ENCODE data around the gene SHB.

Gene SHB

DNA sequence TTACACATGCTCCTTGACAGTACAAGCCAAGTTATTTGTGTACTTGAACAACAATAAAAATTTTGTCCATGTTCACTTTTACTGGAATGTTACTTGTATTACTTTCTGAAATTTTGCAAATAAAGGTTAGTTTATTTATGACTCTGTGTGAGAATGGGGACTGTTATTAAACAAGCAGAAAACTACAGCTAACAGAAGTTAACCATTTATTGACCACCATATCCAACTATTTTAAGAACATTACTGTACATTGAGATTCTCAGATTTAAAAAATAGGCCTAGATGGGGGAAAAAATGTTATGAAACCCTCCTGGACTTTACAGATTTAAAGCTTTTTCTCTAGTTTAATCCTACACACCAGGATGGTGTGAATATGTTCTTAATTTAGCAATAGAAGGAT lies 166.9 kb downstream of the SHB start:
- Histone ChIP-seq H3K23ac (ENCODE audit: low read length) (no peak overlapping the region), H4K8ac (ENCODE audit: low read depth, low read length) (no peak overlapping the region), H2BK120ac (ENCODE audit: insufficient read depth, low read length, poor library complexity) (no peak overlapping the region), H2BK5ac (ENCODE audit: low read depth, low read length, poor library complexity) (no peak overlapping the region), H3K4me3 (ENCODE audit: low read depth, low read length) (no peak overlapping the region), H2AK5ac (ENCODE audit: low read length) (no peak overlapping the region), H2BK12ac (ENCODE audit: low read length) (no peak overlapping the region), H4K91ac (ENCODE audit: low read depth, low read length) (no peak overlapping the region), H3K27me3 (ENCODE audit: insufficient read depth, low read length) (no peaks in the 10 kb centered on the region), H3K18ac (ENCODE audit: low read length) (no peak overlapping the region), H3K4me2 (ENCODE audit: low read length) (no peak overlapping the region), H4K12ac (ENCODE audit: low read depth, low read length) (no peak overlapping the region), H3K79me1 (ENCODE audit: low read length) (peaks cover 8% of the 10 kb centered on the region), H3K9me3 (ENCODE audit: insufficient read depth, low read depth, low read length) (no peaks in the 10 kb centered on the region), H3K4ac (ENCODE audit: low read depth, low read length) (no peak overlapping the region), H3K14ac (ENCODE audit: low read length) (no peak overlapping the region), H3K36me3 (ENCODE audit: control insufficient read depth in 1 of 2, insufficient read depth in 2 of 2, low read length in 2 of 2) (peaks cover 4 to 5% of the 10 kb centered on the region in 2 experiments), H3K9ac (ENCODE audit: low read length) (no peak overlapping the region), H2AFZ (ENCODE audit: insufficient read depth, low read length, poor library complexity) (no peak overlapping the region), H3K4me1 (ENCODE audit: control insufficient read depth in 1 of 2, insufficient read depth in 2 of 2, low read length in 2 of 2) (peaks cover 7 to 12% of the 10 kb centered on the region in 2 experiments), H3K79me2 (ENCODE audit: control insufficient read depth, insufficient read depth, low read length, poor library complexity) (peaks cover 4% of the 10 kb centered on the region), H3K27ac (ENCODE audit: low read depth, low read length) (no peak overlapping the region)
- no peak for DNase-seq

DNA sequence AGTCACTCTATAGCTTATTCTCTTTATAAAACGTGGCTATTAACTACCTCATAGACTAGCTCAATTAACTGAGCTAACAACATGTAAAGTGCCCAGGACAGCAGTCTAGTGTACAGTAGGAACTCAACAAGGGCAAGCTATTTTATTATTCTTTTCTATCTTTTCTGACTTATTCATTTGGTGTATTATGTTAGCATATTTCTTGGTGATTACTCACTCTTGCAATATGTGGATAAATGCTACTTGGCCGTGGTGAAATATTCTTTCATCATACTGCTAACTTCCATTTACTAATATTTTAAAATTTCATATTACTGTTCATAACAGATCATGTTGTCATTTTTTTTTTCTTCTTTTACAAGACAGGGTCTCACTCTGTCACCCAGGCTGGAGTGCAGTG lies 170.0 kb downstream of the SHB start:
- H3K18ac ChIP-seq (ENCODE audit: low read length), result no peak overlapping the region

DNA sequence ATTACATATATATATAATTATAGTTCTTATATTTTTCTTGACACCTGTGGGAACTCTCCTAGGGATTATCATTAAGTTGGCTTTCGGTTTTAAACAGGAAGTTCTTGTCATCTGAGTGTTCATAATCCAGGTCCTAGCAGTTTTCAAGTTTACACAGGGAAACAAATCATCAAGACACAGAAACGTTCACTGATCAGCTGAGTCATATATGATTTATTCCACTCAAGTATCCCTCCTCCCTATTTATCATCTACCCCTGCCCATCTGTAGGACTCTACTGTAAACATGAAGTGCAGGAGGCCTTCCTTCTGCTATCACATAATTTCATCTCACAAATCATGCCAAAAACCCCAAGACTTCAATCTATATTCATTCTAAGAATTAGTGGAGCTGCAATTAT lies 171.4 kb downstream of the SHB start:
- H2AK5ac ChIP-seq (ENCODE audit: low read length), result no peak overlapping the region
- no CpG with 5 or more reads among the region's 2 CpGs for WGBS (ENCODE audit: extremely low coverage, insufficient coverage, insufficient read length)

More for the DNA sequence above, 170.0 kb downstream of the SHB start:
- Histone ChIP-seq H3K14ac (ENCODE audit: low read length) (no peak overlapping the region), H3K4me2 (ENCODE audit: low read length) (no peak overlapping the region), H3K4me3 (ENCODE audit: low read depth, low read length) (no peak overlapping the region), H2AK5ac (ENCODE audit: low read length) (no peak overlapping the region), H2AFZ (ENCODE audit: insufficient read depth, low read length, poor library complexity) (no peak overlapping the region), H4K8ac (ENCODE audit: low read depth, low read length) (no peak overlapping the region), H2BK5ac (ENCODE audit: low read depth, low read length, poor library complexity) (no peak overlapping the region), H2BK120ac (ENCODE audit: insufficient read depth, low read length, poor library complexity) (no peak overlapping the region), H3K23ac (ENCODE audit: low read length) (no peak overlapping the region), H4K91ac (ENCODE audit: low read depth, low read length) (no peak overlapping the region), H3K79me2 (ENCODE audit: control insufficient read depth, insufficient read depth, low read length, poor library complexity) (peaks cover 4% of the 10 kb centered on the region), H3K9ac (ENCODE audit: low read length) (no peak overlapping the region), H4K12ac (ENCODE audit: low read depth, low read length) (no peak overlapping the region), H3K27me3 (ENCODE audit: insufficient read depth, low read length) (no peaks in the 10 kb centered on the region), H3K79me1 (ENCODE audit: low read length) (peaks cover 4% of the 10 kb centered on the region), H2BK12ac (ENCODE audit: low read length) (no peak overlapping the region), H3K4ac (ENCODE audit: low read depth, low read length) (no peak overlapping the region), H3K9me3 (ENCODE audit: insufficient read depth, low read depth, low read length) (no peaks in the 10 kb centered on the region), H3K36me3 (ENCODE audit: control insufficient read depth in 1 of 2, insufficient read depth in 2 of 2, low read length in 2 of 2) (peaks cover 15 to 20% of the 10 kb centered on the region in 2 experiments), H3K4me1 (ENCODE audit: control insufficient read depth in 1 of 2, insufficient read depth in 2 of 2, low read length in 2 of 2) (peaks cover 0 to 5% of the 10 kb centered on the region in 2 experiments), H3K27ac (ENCODE audit: low read depth, low read length) (no peak overlapping the region)
- no CpG with 5 or more reads among the region's 2 CpGs for WGBS (ENCODE audit: extremely low coverage, insufficient coverage, insufficient read length)
- DNase-seq, result no peak

DNA sequence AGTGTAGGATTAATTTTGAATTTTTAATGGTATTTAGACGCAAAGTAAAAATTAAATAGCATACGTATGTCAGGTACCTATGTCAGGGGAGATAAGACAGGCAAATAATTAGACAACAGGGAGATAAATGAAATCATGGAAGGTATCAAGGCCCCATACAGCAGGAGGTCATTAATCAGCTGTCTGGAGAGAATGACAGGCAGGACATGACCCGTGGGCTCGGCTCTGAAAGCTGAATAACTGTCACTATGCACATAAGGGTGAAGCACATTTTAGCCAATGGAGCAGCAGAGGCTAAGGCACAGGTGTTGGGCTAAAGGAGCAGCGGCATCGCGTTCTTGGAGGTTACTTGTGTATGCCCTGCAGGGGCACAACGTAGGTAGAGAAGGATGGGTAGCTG lies 177.0 kb downstream of the SHB start:
- H3K36me3 ChIP-seq (ENCODE audit: control insufficient read depth in 1 of 2, insufficient read depth in 2 of 2, low read length in 2 of 2), result peaks cover 20 to 29% of the 10 kb centered on the region in 2 experiments
- H2AK5ac ChIP-seq (ENCODE audit: low read length), result no peak overlapping the region
- no peak overlapping the region for H3K4me3 ChIP-seq (ENCODE audit: low read depth, low read length)
- no peak overlapping the region for H3K18ac ChIP-seq (ENCODE audit: low read length)
- H2BK120ac ChIP-seq (ENCODE audit: insufficient read depth, low read length, poor library complexity), result no peak overlapping the region
- H2BK5ac ChIP-seq (ENCODE audit: low read depth, low read length, poor library complexity), result no peak overlapping the region
- H3K23ac ChIP-seq (ENCODE audit: low read length), result no peak overlapping the region
- no peaks in the 10 kb centered on the region for H3K79me2 ChIP-seq (ENCODE audit: control insufficient read depth, insufficient read depth, low read length, poor library complexity)
- no peak for DNase-seq
- no peaks in the 10 kb centered on the region for H3K27me3 ChIP-seq (ENCODE audit: insufficient read depth, low read length)
- H2BK12ac ChIP-seq (ENCODE audit: low read length), result no peak overlapping the region
- H4K91ac ChIP-seq (ENCODE audit: low read depth, low read length), result no peak overlapping the region
- H3K9ac ChIP-seq (ENCODE audit: low read length), result no peak overlapping the region
- H3K14ac ChIP-seq (ENCODE audit: low read length), result no peak overlapping the region
- H4K8ac ChIP-seq (ENCODE audit: low read depth, low read length), result no peak overlapping the region
- WGBS (ENCODE audit: extremely low coverage, insufficient coverage, insufficient read length), result 100% methylated on average over 1 of the region's 8 CpGs
- H4K12ac ChIP-seq (ENCODE audit: low read depth, low read length), result no peak overlapping the region
- no peak overlapping the region for H3K4me2 ChIP-seq (ENCODE audit: low read length)
- H3K9me3 ChIP-seq (ENCODE audit: insufficient read depth, low read depth, low read length), result no peaks in the 10 kb centered on the region
- no peaks in the 10 kb centered on the region for H3K4me1 ChIP-seq (ENCODE audit: control insufficient read depth in 1 of 2, insufficient read depth in 2 of 2, low read length in 2 of 2)
- no peak overlapping the region for H2AFZ ChIP-seq (ENCODE audit: insufficient read depth, low read length, poor library complexity)
- no peaks in the 10 kb centered on the region for H3K79me1 ChIP-seq (ENCODE audit: low read length)
- no peak overlapping the region for H3K4ac ChIP-seq (ENCODE audit: low read depth, low read length)
- H3K27ac ChIP-seq (ENCODE audit: low read depth, low read length), result no peak overlapping the region

More for the DNA sequence above, 171.4 kb downstream of the SHB start:
- H2BK120ac ChIP-seq (ENCODE audit: insufficient read depth, low read length, poor library complexity), result no peak overlapping the region
- H3K36me3 ChIP-seq (ENCODE audit: control insufficient read depth in 1 of 2, insufficient read depth in 2 of 2, low read length in 2 of 2), result peaks cover 18 to 21% of the 10 kb centered on the region in 2 experiments
- H3K79me2 ChIP-seq (ENCODE audit: control insufficient read depth, insufficient read depth, low read length, poor library complexity), result no peaks in the 10 kb centered on the region
- no peaks in the 10 kb centered on the region for H3K4me1 ChIP-seq (ENCODE audit: control insufficient read depth in 1 of 2, insufficient read depth in 2 of 2, low read length in 2 of 2)
- no peak overlapping the region for H3K14ac ChIP-seq (ENCODE audit: low read length)
- no peak overlapping the region for H4K91ac ChIP-seq (ENCODE audit: low read depth, low read length)
- no peak overlapping the region for H3K23ac ChIP-seq (ENCODE audit: low read length)
- H3K27me3 ChIP-seq (ENCODE audit: insufficient read depth, low read length), result no peaks in the 10 kb centered on the region
- H2BK12ac ChIP-seq (ENCODE audit: low read length), result no peak overlapping the region
- no peak overlapping the region for H3K9ac ChIP-seq (ENCODE audit: low read length)
- H3K4me3 ChIP-seq (ENCODE audit: low read depth, low read length), result no peak overlapping the region
- no peak for DNase-seq
- H4K12ac ChIP-seq (ENCODE audit: low read depth, low read length), result no peak overlapping the region
- no peak overlapping the region for H3K27ac ChIP-seq (ENCODE audit: low read depth, low read length)
- no peaks in the 10 kb centered on the region for H3K79me1 ChIP-seq (ENCODE audit: low read length)
- no peak overlapping the region for H3K4ac ChIP-seq (ENCODE audit: low read depth, low read length)
- no peaks in the 10 kb centered on the region for H3K9me3 ChIP-seq (ENCODE audit: insufficient read depth, low read depth, low read length)
- no peak overlapping the region for H3K18ac ChIP-seq (ENCODE audit: low read length)
- H2AFZ ChIP-seq (ENCODE audit: insufficient read depth, low read length, poor library complexity), result no peak overlapping the region
- H2BK5ac ChIP-seq (ENCODE audit: low read depth, low read length, poor library complexity), result no peak overlapping the region
- no peak overlapping the region for H4K8ac ChIP-seq (ENCODE audit: low read depth, low read length)
- H3K4me2 ChIP-seq (ENCODE audit: low read length), result no peak overlapping the region
